IMR-90 (cell line): ENCODE measurements around the gene DAB1. TPM values are rescaled to one million over a fixed set of nuclear protein-coding genes. Genes with fewer than 3 reads are reported as not detected.

Source experiments
- ATAC-seq: fragments of 200-7000 bp; cut with Tn5 transposase; 2 replicates; pipeline ENCODE4 v1.9.1; 2020; ENCODE audit warnings: low read depth, mild to moderate bottlenecking, moderate library complexity
- BruUV-seq: library from RNA; stranded (reverse); fragments of 400-500 nt; replicated peaks from 2 replicates; lab custom pipeline; 2021; lab: Mats Ljungman, UMichigan
- CTCF ChIA-PET: fragments of 300-600 bp; formaldehyde crosslinking; extraction: SDS; loops from one replicate; lab custom pipeline; 2021; ENCODE audit warnings: antibody characterized with exemption; lab: Yijun Ruan, JAX
- POLR2A ChIA-PET: fragments of 300-600 bp; sonication (Branson Sonifier 250); formaldehyde crosslinking; loops from one replicate; lab custom pipeline; 2022; ENCODE audit warnings: antibody characterized with exemption; ENCODE audit not compliant: unreplicated experiment; lab: Charles Lee
- DNase-seq: peaks from one replicate; pipeline ENCODE4 v3.0.0; 2013
- H2AFZ ChIP-seq: replicated peaks from 2 replicates; pipeline ENCODE3; 2013; ENCODE audit warnings: low read length, mild to moderate bottlenecking; ENCODE audit not compliant: poor library complexity
- H2AK5ac ChIP-seq: 2 replicates; pipeline ENCODE4 v1.6.1; 2013; ENCODE audit warnings: low read depth, low read length, inconsistent platforms
- H2AK9ac ChIP-seq: replicated peaks from 2 replicates; pipeline ENCODE3; 2013; ENCODE audit warnings: mild to moderate bottlenecking, low read depth, low read length, moderate library complexity; ENCODE audit not compliant: poor library complexity
- H2BK120ac ChIP-seq: 2 replicates; pipeline ENCODE4 v1.6.1; 2013; ENCODE audit warnings: low read depth, low read length, inconsistent platforms
- H2BK15ac ChIP-seq: 3 replicates; pipeline ENCODE4 v1.6.1; 2013; ENCODE audit warnings: low read depth, low read length, inconsistent platforms
- H2BK20ac ChIP-seq: 2 replicates; pipeline ENCODE4 v1.6.1; 2013; ENCODE audit warnings: low read depth, mild to moderate bottlenecking, inconsistent platforms, low read length, moderate library complexity
- H2BK5ac ChIP-seq: 2 replicates; pipeline ENCODE4 v1.6.1; 2013; ENCODE audit warnings: mild to moderate bottlenecking, low read depth, low read length, inconsistent platforms; ENCODE audit not compliant: poor library complexity, severe bottlenecking
- H3K14ac ChIP-seq: replicated peaks from 2 replicates; pipeline ENCODE4 v1.6.1; 2013; ENCODE audit warnings: low read depth, low read length, inconsistent platforms
- H3K18ac ChIP-seq: 2 replicates; pipeline ENCODE4 v1.6.1; 2013; ENCODE audit warnings: low read depth, low read length, control low read depth
- H3K23ac ChIP-seq: 2 replicates; pipeline ENCODE4 v1.6.1; 2013; ENCODE audit warnings: low read depth, low read length, inconsistent platforms
- H3K27ac ChIP-seq: 2 replicates; pipeline ENCODE4 v1.5.1; 2013; ENCODE audit warnings: mild to moderate bottlenecking, control low read depth, low read length; ENCODE audit not compliant: insufficient read depth
- H3K27me3 ChIP-seq: 2 replicates; pipeline ENCODE4 v1.6.1; 2013; ENCODE audit warnings: low read length; ENCODE audit not compliant: control insufficient read depth, insufficient read depth
- H3K36me3 ChIP-seq: 2 replicates; pipeline ENCODE4 v1.6.1; 2013; ENCODE audit warnings: low read length, mixed read lengths; ENCODE audit not compliant: control insufficient read depth, insufficient read depth
- H3K4ac ChIP-seq: 2 replicates; pipeline ENCODE4 v1.6.1; 2013; ENCODE audit warnings: low read depth, low read length, inconsistent platforms
- H3K4me1 ChIP-seq: 2 replicates; pipeline ENCODE4 v1.6.1; 2013; ENCODE audit warnings: low read length, mixed read lengths; ENCODE audit not compliant: control insufficient read depth, insufficient read depth
- H3K4me2 ChIP-seq: 2 replicates; pipeline ENCODE4 v1.6.1; 2013; ENCODE audit warnings: low read depth, mild to moderate bottlenecking, control low read depth, low read length, moderate library complexity
- H3K4me3 ChIP-seq: 2 replicates; pipeline ENCODE4 v1.5.1; 2013; ENCODE audit warnings: low read depth, mild to moderate bottlenecking, control low read depth, low read length, moderate library complexity; ENCODE audit not compliant: insufficient read depth
- H3K56ac ChIP-seq: 2 replicates; pipeline ENCODE4 v1.6.1; 2013; ENCODE audit warnings: low read length, inconsistent platforms; ENCODE audit not compliant: insufficient read depth; ENCODE audit errors: extremely low read depth
- H3K79me1 ChIP-seq, 2 experiments: 2 replicates each; pipeline ENCODE4 v1.6.1; 2013; ENCODE audit warnings: low read length in 2 of 2, inconsistent platforms in 1 of 2, low read depth in 1 of 2
- H3K9ac ChIP-seq: 2 replicates; pipeline ENCODE4 v1.6.1; 2013; ENCODE audit warnings: low read depth, low read length, control low read depth
- H3K9me1 ChIP-seq: 2 replicates; pipeline ENCODE4 v1.6.1; 2013; ENCODE audit warnings: low read length, inconsistent platforms; ENCODE audit not compliant: insufficient read depth
- H3K9me3 ChIP-seq: 2 replicates; pipeline ENCODE4 v1.6.1; 2013; ENCODE audit warnings: low read length; ENCODE audit not compliant: control insufficient read depth, insufficient read depth
- H4K20me1 ChIP-seq: 2 replicates; pipeline ENCODE4 v1.6.1; 2013; ENCODE audit warnings: low read length, inconsistent platforms; ENCODE audit not compliant: insufficient read depth
- H4K5ac ChIP-seq: 2 replicates; pipeline ENCODE4 v1.6.1; 2013; ENCODE audit warnings: mild to moderate bottlenecking, low read depth, low read length, control low read depth
- H4K8ac ChIP-seq, 2 experiments: 2 replicates each; pipeline ENCODE4 v1.6.1; 2013; ENCODE audit warnings: low read depth in 2 of 2, low read length in 2 of 2, control low read depth in 1 of 2, inconsistent platforms in 1 of 2
- H4K91ac ChIP-seq: 2 replicates; pipeline ENCODE4 v1.6.1; 2013; ENCODE audit warnings: low read depth, low read length, inconsistent platforms; ENCODE audit not compliant: insufficient read depth
- CEBPB ChIP-seq: IDR thresholded peaks from 2 replicates; pipeline ENCODE4 v1.6.1; 2012; ENCODE audit warnings: low read depth, low read length, improper control_type of control experiment
- CTCF ChIP-seq: conservative IDR thresholded peaks from 2 replicates; pipeline ENCODE4 v1.5.1; 2012; ENCODE audit warnings: mild to moderate bottlenecking, low read depth, low read length, improper control_type of control experiment
- ELK1 ChIP-seq: fragments of 150-350 bp; IDR thresholded peaks from 2 replicates; pipeline ENCODE4 v1.6.1; 2016; ENCODE audit warnings: low read depth, mild to moderate bottlenecking, low read length, moderate library complexity, borderline replicate concordance
- MAFK ChIP-seq: IDR thresholded peaks from 2 replicates; pipeline ENCODE4 v1.6.1; 2012; ENCODE audit warnings: low read depth, low read length, improper control_type of control experiment
- MXI1 ChIP-seq: IDR thresholded peaks from 2 replicates; pipeline ENCODE4 v1.6.1; 2012; ENCODE audit warnings: low read depth, mild to moderate bottlenecking, low read length, moderate library complexity, borderline replicate concordance
- RAD21 ChIP-seq: IDR thresholded peaks from 2 replicates; pipeline ENCODE4 v1.6.1; 2012; ENCODE audit warnings: low read length, improper control_type of control experiment
- RCOR1 ChIP-seq: IDR thresholded peaks from 2 replicates; pipeline ENCODE4 v1.6.1; 2012; ENCODE audit warnings: mild to moderate bottlenecking, low read length, improper control_type of control experiment; ENCODE audit not compliant: insufficient replicate concordance
- WGBS, 2 experiments: methylation state at CpG; one replicate each; pipeline versions ENCODE4 v1.1.5 to v1.1.7; 2013; ENCODE audit warnings: missing lambda C conversion rate in 2 of 2; ENCODE audit not compliant: insufficient read length in 1 of 2; ENCODE audit errors: extremely low coverage in 2 of 2; 5-methylcytosine and 5-hydroxymethylcytosine counted together
- dilution Hi-C: fragments of 300-500 bp; cut with HindIII; formaldehyde crosslinking; loops from one replicate; pipeline ENCODE4 v1.14.3; 2018; ENCODE audit warnings: low sequenced_read_pairs; ENCODE audit not compliant: unreplicated experiment
- in situ Hi-C: fragments of 300-500 bp; cut with MboI; formaldehyde crosslinking; loops from 3 replicates; pipeline ENCODE4 v1.14.3; 2019; ENCODE audit warnings: low sequenced_read_pairs, inconsistent platforms, mixed read lengths
- intact Hi-C: fragments of 100-400 bp; cut with micrococcal nuclease; formaldehyde crosslinking; loops from 2 replicates; pipeline ENCODE4 v1.10.0; 2022
- polyA plus RNA-seq, 3 experiments: library from polyadenylated mRNA; depleted of rRNA; stranded (reverse); fragments of >200 nt; gene quantifications; 2 replicates each; pipeline ENCODE4 v1.2.3, GENCODE V29; 2012; ENCODE audit warnings: low replicate concordance in 1 of 3
- total RNA-seq: library from RNA; depleted of rRNA; stranded (reverse); fragments of >200 nt; gene quantifications from 2 replicates; pipeline ENCODE4 v1.2.3, GENCODE V29; 2012

Gene DAB1
- total and polyA plus RNA-seq, 2 of the 4 experiments (the other 2 are of a cell fraction), result 0.18 to 0.41 TPM

- no CpG with 5 or more reads among the region's 1 CpG for WGBS, 2 experiments
- no peak overlapping the region for H2BK15ac ChIP-seq
- no peak overlapping the region for H2AFZ ChIP-seq
- no peak overlapping the region for H3K18ac ChIP-seq
- H4K5ac ChIP-seq, result no peak overlapping the region
- H3K79me1 ChIP-seq, result no peaks in the 10 kb centered on the region
- no peaks in the 10 kb centered on the region for H3K9me1 ChIP-seq
- in situ Hi-C loops (no loop called here), intact Hi-C loops (no loop called here), dilution Hi-C loops (no loop called here)
- H3K4me2 ChIP-seq, result no peak overlapping the region
- H2BK120ac ChIP-seq, result no peak overlapping the region
- ChIA-PET CTCF (no interaction called here), POLR2A (no interaction called here)
- no peak overlapping the region for H2AK5ac ChIP-seq
- no peak overlapping the region for H3K4me3 ChIP-seq
- H3K56ac ChIP-seq, result no peak overlapping the region
- H3K23ac ChIP-seq, result no peak overlapping the region
- no peak overlapping the region for H3K9ac ChIP-seq
- no peaks in the 10 kb centered on the region for H3K27me3 ChIP-seq
- H2BK20ac ChIP-seq, result no peak overlapping the region
- no peak overlapping the region for H3K4ac ChIP-seq
- H2BK5ac ChIP-seq, result no peak overlapping the region
- H4K20me1 ChIP-seq, result no peaks in the 10 kb centered on the region
- H3K27ac ChIP-seq, result no peak overlapping the region
- ATAC-seq (no peak), DNase-seq (no peak)
- no peaks in the 10 kb centered on the region for H3K36me3 ChIP-seq
- TF ChIP-seq ELK1, result no peak
- no peak for TF ChIP-seq MXI1
- TF ChIP-seq RAD21, result no peak
- TF ChIP-seq CTCF, result no peak
- TF ChIP-seq RCOR1, result no peak
- TF ChIP-seq MAFK, result no peak
- no peak for TF ChIP-seq CEBPB
- H3K14ac ChIP-seq, result no peak overlapping the region
- no peaks in the 10 kb centered on the region for H3K4me1 ChIP-seq
- H4K91ac ChIP-seq, result no peak overlapping the region
- H3K9me3 ChIP-seq, result no peaks in the 10 kb centered on the region
- H4K8ac ChIP-seq, result no peak overlapping the region
- BruUV-seq, result no TSS peak
- H2AK9ac ChIP-seq, result no peak overlapping the region
Observed at GRCh38 chr1:57131257-57131656, 292.6 kb downstream of the DAB1 start.
